ENCODE data around the gene DEF6. TPM values are rescaled to one million over a fixed set of nuclear protein-coding genes. Genes with fewer than 3 reads are reported as not detected.

Gene DEF6
- total and polyA plus RNA-seq, 11 donors = 0.38 to 14.4 (median 1.1) TPM

DNA sequence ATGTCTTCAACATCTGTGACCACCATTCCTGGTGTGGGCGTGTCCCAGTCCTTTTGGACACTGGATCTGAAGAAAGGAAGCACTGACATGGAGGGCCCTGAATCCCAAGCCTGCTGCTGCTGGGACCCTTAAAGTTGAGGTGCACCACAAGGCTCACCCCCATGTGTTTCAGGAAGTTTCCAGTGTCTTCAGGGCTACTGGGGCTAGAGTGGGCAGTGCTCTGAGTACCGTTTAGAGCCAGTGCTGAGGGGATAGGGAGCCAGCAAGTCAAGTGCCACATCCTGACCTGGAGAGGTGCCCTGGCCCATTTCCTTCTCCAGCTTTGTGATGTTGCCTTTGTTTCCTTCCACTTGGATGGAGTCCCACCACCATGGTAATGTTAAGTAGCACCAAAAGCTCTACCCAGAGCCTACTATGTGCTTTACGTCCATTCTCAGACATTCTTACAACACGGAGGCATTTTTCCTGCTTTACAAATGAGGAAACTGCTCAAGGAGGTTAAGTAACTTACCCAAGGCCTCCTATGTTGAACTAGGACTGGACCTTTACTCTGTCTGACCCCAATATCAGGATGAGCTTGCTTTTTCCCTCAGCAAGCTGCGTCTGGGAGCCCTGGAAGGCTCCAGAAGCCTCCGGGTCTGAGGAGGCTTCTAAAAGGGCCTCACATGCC lies 552 bp upstream of the DEF6 start:
- ATAC-seq (no peak), DNase-seq (no peak)
- peaks cover 0 to 51% (median 14%) of the 10 kb centered on the region in 12 donors for H3K4me1 ChIP-seq
- H3K27ac ChIP-seq = peak overlapping the region in 6 of 12 donors; percentile 34 to 93 (median 54)
- H3K36me3 ChIP-seq = peaks cover 0 to 40% (median 32%) of the 10 kb centered on the region in 9 donors
- H3K27me3 ChIP-seq = no peaks in the 10 kb centered on the region
- 40 to 62% (median 44%) methylated on average over 5 to 6 of the region's 6 CpGs for WGBS, 4 donors
- no peaks in the 10 kb centered on the region for H3K9me3 ChIP-seq
- TF ChIP-seq POLR2A (IDR thresholded peaks at IDR 0.05) = no peak
- TF ChIP-seq, protein P1, sequence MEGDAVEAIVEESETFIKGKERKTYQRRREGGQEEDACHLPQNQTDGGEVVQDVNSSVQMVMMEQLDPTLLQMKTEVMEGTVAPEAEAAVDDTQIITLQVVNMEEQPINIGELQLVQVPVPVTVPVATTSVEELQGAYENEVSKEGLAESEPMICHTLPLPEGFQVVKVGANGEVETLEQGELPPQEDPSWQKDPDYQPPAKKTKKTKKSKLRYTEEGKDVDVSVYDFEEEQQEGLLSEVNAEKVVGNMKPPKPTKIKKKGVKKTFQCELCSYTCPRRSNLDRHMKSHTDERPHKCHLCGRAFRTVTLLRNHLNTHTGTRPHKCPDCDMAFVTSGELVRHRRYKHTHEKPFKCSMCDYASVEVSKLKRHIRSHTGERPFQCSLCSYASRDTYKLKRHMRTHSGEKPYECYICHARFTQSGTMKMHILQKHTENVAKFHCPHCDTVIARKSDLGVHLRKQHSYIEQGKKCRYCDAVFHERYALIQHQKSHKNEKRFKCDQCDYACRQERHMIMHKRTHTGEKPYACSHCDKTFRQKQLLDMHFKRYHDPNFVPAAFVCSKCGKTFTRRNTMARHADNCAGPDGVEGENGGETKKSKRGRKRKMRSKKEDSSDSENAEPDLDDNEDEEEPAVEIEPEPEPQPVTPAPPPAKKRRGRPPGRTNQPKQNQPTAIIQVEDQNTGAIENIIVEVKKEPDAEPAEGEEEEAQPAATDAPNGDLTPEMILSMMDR (IDR thresholded peaks at IDR 0.05) = no peak
- intact Hi-C loops (cut with DNase I) = loop anchor here in 8 of 10 donors (1.0 to 5.0 kb wide), 5 partner anchors 30 to 155 kb away; partner anchors contain the start of gene FANCE (in 2 of the 8)
- peak overlapping the region in 9 of 12 donors; percentile 39 to 71 (median 49) for H3K4me3 ChIP-seq

DNA sequence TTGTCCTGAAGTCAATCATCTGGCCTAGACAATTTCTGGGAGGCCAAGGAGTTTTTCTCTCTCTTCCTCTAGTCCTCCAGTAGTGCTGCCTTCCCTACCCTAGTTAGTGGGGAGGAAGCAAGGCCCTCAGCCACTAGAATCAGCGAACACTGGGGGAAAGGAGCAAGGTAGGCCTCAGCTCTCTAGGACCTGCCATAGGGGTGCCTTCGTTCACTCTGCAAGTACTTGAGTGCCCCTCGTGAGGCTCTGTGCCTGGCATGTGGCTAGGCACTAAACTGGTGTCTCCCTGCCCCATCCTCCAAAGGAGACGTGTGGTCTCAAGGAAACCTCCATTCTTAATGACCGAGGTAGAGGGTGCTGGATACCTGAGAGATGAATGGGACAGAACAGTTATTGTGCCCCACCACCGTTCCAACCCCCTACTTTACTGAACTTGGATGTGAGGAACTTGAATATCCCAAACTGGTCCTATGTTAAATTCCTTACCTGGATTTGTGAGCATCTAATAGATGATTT lies 1.1 kb downstream of the DEF6 start:
- Histone ChIP-seq H3K4me3 (peak overlapping the region in 7 of 12 donors; percentile 47 to 71 (median 53)), H3K9me3 (no peaks in the 10 kb centered on the region), H3K27me3 (no peaks in the 10 kb centered on the region), H3K36me3 (peaks cover 0 to 27% (median 16%) of the 10 kb centered on the region in 9 donors), H3K4me1 (peaks cover 0 to 67% (median 18%) of the 10 kb centered on the region in 12 donors), H3K27ac (peak overlapping the region in 4 of 12 donors; percentile 13 to 93 (median 50))
- DNase-seq = no peak
- ATAC-seq = no peak
- TF ChIP-seq POLR2A (IDR thresholded peaks at IDR 0.05) = no peak
- TF ChIP-seq, protein P1 (IDR thresholded peaks at IDR 0.05) = no peak
- 86 to 100% (median 95%) methylated on average over 6 of the region's 6 CpGs for WGBS, 4 donors
- intact Hi-C loops (cut with DNase I) = loop anchor here in 5 of 10 donors (5.0 kb wide), 2 partner anchors 149 to 154 kb away; partner anchors contain the start of gene FANCE (in 2 of the 5)

DNA sequence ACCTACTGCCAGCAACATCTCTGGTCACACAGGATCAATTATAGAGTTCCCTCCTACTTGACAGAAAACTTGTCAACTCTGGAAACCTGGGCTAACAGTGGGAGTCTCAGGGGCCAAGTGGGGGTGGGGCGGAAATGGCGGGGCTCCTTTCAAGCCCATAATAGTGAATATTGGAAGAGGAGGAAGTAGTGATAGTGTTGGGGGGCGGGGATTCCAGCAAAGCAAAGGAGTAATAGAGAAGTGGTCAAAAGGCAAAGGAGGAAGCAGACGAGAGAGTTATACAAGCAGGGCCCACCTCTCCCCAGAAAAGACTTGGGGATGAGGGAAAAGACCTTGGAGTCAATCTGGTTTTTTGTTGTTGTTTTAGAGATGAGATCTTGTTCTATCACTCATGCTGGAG lies 2.1 kb downstream of the DEF6 start:
- WGBS, 4 donors = 84 to 94% (median 90%) methylated on average over 4 of the region's 4 CpGs
- intact Hi-C loops (cut with DNase I) = loop anchor here in 5 of 10 donors (5.0 kb wide), 2 partner anchors 148 to 153 kb away; partner anchors contain the start of gene FANCE (in 2 of the 5)
- peaks cover 0 to 77% (median 18%) of the 10 kb centered on the region in 12 donors for H3K4me1 ChIP-seq
- ATAC-seq (peak in 1 of 4 donors; percentile 8), DNase-seq (peak in 3 of 5 donors; percentile 36 to 65 (median 55))
- H3K9me3 ChIP-seq = no peaks in the 10 kb centered on the region
- H3K36me3 ChIP-seq = peaks cover 0 to 19% (median 8%) of the 10 kb centered on the region in 9 donors
- H3K4me3 ChIP-seq = peak overlapping the region in 1 of 12 donors; percentile 71
- no peak for TF ChIP-seq POLR2A (IDR thresholded peaks at IDR 0.05)
- TF ChIP-seq, protein P1 (IDR thresholded peaks at IDR 0.05) = no peak
- no peaks in the 10 kb centered on the region for H3K27me3 ChIP-seq
- peak overlapping the region in 3 of 12 donors; percentile 9 to 93 (median 41) for H3K27ac ChIP-seq

DNA sequence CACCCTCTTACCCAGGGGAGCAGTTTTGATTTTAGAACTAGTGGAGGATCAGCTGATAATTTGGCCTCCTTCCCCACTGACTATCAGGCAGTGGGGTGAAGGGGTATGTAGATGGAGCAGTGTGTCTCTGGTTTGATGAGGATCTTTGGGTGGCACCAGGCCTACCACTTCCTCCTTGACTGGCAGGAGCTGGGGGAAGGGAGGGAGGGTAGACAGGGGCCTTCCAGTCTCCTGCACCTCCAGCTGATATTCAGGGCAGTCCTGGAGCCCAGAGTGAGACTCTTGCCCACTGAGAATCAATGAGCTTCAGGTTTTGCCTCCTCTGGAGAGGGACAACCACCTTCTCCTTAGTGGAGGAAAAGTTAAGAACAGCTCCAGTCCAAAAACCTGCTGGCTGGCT lies 3.2 kb downstream of the DEF6 start:
- DNase-seq (no peak), ATAC-seq (no peak)
- H3K4me1 ChIP-seq = peaks cover 0 to 86% (median 18%) of the 10 kb centered on the region in 12 donors
- TF ChIP-seq POLR2A (IDR thresholded peaks at IDR 0.05) = no peak
- TF ChIP-seq, protein P1 (IDR thresholded peaks at IDR 0.05) = no peak
- peaks cover 0 to 9% (median 0%) of the 10 kb centered on the region in 9 donors for H3K36me3 ChIP-seq
- peak overlapping the region in 3 of 12 donors; percentile 9 to 93 (median 41) for H3K27ac ChIP-seq
- no peaks in the 10 kb centered on the region for H3K27me3 ChIP-seq
- H3K4me3 ChIP-seq = peak overlapping the region in 1 of 12 donors; percentile 71
- intact Hi-C loops (cut with DNase I) = no loop called here
- H3K9me3 ChIP-seq = no peaks in the 10 kb centered on the region

All from heart left ventricle (tissue), 16 donors.